HG03103 (cell line): ENCODE measurements around the gene RNF114.
"Not testable (repeated sequence)": the region's sequence is repeated elsewhere in the genome, so short reads cannot be mapped to it uniquely, and the experiment has no call there.

Experiments used
- ATAC-seq: cut with Tn5 transposase; IDR thresholded peaks from one replicate; pipeline ENCODE4 v1.9.1; 2021; ENCODE audit warnings: low read depth; ENCODE audit not compliant: unreplicated experiment

RNF114 gene

DNA sequence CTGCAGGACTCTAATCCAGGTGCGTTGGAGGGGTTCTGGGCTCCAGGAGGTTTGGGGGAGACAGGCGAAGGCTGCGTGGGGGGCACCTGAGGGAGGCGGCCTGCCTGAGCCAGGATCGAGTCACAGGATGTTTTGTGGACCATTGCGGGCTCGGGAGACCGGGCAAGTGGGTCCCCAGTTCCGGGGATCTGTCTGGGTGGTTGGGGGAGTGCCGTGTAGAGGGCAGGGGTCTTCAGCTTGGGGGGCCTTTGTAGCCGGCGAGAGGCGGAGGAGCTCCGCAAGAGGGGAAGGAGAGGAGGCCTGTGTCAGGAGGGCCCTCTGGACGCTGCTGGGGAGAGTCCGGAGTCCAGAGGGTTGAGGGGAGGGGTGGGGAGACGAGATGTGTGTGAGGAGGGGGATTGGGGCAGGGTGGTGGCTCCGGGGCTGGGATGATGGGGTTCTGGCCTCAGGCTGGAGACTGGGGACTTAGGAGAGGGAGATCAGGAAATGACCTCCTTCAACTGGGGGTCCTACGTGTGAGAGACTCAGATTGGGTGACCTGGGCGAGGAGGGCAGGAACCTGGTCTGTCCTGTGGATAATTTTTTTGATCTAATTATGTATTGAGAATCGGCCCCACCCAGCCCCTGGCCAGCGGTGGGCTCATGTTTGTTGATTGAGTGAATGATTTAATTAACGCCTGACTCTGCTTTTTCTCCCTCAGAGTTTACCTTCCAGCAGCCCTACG lies 47.1 kb downstream of the RNF114 start:
- no peak for ATAC-seq

DNA sequence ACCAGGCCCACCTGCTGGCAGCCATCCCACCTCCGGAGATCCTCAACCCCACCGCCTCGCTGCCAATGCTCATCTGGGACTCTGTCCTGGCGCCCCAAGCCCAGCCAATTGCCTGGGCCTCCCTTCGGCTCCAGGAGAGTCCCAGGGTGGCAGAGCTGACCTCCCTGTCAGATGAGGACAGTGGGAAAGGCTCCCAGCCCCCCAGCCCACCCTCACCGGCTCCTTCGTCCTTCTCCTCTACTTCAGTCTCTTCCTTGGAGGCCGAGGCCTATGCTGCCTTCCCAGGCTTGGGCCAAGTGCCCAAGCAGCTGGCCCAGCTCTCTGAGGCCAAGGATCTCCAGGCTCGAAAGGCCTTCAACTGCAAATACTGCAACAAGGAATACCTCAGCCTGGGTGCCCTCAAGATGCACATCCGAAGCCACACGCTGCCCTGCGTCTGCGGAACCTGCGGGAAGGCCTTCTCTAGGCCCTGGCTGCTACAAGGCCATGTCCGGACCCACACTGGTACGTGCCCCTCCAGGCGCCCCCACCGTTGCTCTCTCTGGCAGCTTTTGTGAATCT lies 47.7 kb downstream of the RNF114 start:
- ATAC-seq = no peak

DNA sequence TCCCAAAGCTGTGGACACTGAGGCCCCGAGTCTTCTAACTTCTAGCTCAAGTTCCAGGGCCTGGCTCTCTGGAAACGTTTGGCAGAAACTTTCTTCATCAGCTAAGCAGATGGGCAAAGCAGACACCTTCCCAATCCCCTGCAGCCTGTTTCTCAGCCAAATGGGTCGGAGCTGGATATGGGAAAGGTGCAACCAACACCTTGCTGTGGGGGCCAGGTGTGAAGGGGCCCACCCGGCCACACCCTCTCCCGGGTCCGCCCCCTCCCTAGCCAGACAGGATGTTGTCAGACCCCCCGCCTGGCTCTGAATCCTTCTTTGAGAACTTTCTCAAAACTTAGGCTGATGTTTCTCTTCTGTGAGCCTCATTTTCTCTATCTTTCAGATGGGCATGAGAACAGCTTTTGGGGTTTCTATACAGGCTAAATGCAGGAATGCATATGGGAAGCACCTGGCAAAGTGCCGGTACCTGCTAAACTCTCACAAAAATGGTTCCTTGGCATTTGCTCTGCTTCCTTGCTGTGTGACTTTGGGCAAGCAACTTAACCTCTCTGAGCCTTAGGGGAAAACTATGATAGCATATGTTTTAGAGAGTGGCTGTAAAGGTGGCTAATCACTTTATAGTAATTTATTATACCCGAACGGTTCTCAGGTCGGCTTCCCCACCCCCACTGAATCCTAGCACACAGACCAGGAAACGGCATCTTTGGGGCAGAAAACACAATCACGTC lies 48.4 kb downstream of the RNF114 start:
- no peak for ATAC-seq

DNA sequence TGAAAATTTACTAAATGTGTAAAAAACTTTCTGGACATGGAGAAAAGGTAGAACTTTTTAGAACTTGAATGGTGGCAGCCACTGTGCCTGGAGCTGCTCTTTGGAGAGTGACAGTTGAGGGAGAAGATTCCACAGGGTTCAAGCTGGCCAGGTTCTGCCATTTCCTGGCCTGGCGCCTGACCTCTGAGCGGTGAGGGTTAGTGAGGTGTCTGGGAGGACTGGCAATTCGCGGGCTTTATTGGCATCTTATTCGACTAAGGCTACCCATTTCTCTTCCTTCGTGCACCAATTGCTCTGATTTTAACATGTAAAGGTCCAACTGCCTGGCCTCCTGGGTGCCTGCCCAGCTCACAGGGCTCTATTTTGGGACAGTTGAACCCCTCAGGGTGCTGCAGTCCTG lies 49.0 kb downstream of the RNF114 start:
- ATAC-seq = no peak

DNA sequence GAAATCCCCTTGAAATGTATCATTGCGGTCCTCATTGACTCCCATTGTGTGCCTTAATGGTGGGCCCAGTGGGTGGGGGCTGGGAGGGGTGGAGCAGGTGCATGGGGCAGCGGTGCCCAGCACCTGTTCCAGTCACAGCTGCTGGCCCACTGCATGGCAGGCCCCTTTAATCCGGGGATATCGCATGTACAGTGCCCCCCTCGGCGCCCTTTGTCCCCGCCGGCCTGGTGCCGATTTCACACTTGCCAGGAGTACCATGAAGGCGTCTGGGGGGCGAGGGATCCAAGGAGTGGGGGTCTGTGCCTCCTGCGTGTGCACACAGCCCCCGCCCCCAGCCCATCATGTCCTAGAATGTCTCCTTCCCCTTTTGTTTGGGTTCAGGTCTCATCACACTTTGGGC lies 49.4 kb downstream of the RNF114 start:
- ATAC-seq = no peak

DNA sequence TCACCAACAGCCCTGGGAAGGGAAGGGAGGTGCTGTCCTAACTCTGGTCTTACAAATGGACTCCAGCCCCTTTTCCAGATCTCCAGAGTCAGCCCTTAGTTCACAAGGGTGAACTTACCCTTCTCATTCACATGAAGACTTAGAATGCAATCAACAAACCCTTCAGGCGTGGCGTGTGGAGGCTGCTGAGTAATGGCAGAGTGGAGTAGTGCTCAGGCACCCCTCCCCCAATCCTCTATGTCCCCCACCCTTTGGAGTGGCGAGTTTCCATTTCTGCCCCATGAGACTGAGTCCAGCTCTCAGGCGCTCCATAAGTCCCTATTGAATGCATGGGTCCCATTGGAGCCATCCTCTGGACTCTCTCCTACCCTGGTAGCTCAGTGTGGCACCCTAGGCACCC lies 49.9 kb downstream of the RNF114 start:
- no peak for ATAC-seq

DNA sequence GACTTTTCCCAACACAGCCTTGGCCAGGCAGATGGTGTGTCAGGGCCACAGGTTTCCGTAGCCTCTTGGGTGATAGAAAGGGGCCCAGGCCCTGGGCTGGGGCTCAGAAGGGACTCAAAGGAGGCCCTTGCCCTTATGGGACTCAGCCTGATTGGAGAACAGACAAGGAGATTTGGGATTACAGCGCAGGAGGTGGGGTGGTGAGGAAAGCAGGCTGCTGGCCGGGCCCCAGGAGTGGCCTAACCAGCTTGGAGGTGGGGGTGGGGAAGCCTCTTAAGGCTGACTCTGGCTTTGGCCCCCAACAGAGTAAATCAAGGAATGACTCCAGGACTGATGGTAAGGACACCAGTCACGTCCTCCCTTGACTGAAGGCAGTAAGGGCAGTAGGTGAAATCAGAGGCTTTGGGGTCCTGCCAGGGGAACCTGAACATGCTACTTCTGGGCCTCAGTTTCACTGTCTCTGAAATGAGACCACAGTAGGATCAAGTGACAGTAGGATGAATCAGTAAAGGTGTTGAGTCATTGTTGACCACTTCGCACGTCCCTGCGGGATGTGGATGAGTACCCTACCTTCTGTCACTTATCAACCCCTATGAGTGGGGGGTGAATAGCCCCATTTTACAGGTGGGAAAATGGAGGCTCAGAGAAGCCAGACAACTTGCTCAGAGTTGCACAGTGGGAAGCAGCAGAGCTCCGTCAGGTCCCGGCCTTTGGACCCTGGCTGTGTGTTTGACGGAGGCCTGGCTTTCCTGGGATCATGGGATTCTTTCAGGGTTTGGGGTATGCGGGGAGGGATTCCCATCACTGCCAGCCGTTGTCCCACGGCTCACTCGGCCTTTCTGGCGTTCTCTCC lies 51.0 kb downstream of the RNF114 start:
- no peak for ATAC-seq

DNA sequence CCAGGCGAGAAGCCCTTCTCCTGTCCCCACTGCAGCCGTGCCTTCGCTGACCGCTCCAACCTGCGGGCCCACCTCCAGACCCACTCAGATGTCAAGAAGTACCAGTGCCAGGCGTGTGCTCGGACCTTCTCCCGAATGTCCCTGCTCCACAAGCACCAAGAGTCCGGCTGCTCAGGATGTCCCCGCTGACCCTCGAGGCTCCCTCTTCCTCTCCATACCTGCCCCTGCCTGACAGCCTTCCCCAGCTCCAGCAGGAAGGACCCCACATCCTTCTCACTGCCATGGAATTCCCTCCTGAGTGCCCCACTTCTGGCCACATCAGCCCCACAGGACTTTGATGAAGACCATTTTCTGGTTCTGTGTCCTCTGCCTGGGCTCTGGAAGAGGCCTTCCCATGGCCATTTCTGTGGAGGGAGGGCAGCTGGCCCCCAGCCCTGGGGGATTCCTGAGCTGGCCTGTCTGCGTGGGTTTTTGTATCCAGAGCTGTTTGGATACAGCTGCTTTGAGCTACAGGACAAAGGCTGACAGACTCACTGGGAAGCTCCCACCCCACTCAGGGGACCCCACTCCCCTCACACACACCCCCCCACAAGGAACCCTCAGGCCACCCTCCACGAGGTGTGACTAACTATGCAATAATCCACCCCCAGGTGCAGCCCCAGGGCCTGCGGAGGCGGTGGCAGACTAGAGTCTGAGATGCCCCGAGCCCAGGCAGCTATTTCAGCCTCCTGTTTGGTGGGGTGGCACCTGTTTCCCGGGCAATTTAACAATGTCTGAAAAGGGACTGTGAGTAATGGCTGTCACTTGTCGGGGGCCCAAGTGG lies 51.9 kb downstream of the RNF114 start:
- no peak for ATAC-seq

DNA sequence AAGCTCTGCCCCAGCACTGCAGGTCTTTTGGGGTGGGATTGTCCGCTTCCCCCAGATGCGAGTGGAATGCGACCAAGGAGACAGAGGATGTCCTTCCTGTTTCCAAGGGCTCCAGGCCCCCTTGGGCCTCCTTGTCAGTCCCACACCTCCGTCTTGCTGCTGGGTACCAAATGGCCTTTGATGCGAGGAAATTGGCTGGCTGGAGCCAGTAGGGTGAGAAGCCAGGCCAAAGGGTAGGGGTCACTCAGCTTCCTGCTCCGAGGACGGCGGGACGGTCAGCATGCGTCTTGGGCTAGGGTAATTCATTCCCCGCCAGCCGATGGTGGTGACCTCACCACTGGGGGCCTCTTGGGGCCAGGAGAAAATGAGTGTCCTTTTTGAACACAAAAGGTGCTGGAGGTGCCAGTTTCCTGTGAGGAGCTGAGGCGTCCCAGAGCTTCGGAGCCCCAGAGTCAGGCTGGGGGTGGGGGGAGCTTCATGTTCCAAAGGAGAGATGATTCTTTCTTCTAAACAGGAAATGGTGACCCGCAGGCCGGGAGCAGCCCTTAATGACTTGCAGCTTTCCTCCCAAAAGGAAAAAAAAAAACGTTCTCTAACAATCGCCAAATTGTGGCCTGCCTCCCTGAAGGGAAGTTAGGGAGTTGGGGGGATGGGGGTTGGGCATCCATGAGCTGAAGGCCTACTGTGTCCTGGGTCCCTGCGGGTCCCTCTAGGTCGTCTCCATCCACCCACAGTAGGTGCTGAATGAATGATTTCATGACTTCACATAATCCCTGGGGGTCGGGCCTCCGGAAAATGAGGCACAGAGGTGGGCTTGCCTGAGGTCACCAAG lies 53.3 kb downstream of the RNF114 start:
- ATAC-seq = no peak

DNA sequence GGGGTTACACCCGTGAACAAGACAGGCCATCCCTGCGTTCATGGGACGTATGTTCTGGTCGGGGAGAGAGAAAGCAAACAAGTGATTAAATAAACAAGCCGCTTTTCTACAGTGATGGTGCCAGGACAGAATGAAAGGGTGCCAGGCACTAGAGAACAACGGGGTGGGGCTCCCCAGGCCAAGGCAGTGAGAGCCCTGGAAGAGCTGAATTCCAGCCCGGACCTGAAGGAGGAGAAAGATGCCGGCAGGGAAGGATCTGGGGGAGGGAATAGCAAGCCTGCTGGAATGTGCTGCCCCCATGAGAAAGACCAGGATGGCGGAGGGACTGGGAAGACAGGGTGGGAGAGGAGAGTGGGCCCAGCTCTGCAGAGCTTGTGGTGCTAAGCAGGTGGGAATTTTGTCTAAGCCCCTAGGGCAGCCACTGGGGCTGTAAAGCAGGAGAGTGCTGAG lies 54.1 kb downstream of the RNF114 start:
- no peak for ATAC-seq

DNA sequence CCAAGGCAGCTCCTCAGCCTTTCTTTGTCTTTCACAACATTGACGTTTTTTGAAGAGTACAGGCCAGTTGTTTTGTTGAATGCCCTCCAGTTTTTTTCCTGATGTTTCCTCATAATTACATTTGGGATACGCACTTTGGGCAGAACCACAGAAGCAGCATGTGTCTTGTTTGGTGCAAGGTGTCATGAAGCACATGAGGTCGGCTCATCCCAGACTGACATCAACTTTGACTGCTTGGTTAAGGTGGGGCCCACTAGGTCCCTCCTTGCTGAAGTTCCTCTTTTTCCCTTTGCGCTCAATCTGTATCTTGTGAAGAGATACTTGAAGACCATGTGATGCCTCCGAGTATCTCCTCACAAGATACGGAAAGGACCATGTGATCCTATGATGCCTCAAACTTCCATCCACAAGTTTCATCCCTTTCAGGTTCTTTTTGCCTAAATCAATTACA lies 57.1 kb downstream of the RNF114 start:
- no peak for ATAC-seq

DNA sequence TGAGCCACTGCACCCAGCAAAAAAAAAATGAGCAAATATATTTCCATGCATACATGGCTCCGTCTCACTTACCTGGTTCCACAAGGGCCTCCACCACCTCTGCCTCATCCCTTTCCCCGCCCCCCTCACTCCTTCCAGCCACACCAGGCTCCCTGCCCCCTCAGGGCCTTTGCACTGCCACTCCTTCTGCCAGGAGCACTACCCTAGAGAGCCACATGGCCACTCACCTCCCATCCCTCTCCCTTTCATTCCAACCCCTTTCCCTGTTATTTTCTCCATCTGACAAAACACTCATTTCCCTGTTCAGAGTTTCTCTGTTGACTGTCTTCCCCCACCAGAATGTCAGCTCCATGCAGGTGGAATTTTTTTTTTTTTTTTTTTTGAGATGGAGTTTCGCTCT lies 59.4 kb downstream of the RNF114 start:
- ATAC-seq = no peak

DNA sequence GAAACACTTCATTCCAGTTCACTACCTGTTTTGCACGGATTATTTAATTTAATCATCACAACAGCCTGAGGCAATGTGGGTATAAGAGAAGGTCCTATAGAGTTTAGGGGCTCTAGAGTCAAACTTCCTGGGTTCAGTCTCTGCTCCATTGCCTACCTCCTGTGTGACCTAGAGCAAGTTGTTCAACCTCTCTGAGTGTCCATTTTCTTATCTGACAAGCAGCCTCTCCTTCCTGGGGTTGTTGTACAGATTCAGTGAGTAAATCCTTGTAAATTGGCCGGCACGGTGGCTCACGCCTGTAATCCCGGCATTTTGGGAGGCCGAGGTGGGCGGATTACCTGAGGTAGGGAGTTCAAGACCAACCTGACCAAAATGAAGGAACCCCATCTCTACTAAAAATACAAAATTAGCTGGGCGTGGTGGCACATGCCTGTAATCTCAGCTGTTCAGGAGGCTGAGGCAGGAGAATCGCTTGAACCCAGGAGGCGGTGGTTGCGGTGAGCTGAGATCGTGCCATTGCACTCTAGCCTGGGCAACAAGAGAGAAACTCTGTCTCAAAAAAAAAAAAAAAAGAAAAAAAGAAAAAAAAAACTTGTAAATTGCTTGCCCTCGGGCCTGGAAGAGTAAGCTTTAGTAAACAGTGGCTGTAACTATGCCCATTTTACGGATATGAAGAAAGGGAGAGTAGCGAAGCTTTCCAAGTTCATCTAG lies 62.4 kb downstream of the RNF114 start:
- ATAC-seq = not testable (repeated sequence)

DNA sequence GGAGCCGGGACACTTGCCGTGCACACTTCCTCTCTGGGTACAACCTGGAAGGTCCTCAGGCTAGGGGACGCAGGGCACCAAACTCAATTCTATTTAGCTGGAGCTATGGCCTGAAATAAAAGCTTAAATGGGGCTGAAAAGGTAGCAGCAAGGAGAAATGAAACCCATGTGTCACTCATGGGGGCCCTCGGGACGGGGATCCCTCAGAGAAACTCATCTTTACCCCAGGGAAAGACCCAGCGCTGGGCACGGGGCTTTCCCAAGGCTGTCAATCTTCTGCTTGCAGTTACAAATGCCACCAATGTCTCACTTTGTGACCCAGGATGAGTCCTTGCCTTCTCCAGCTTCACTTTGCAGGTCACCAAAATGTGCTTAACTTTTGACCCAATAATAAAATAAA lies 63.1 kb downstream of the RNF114 start:
- no peak for ATAC-seq

DNA sequence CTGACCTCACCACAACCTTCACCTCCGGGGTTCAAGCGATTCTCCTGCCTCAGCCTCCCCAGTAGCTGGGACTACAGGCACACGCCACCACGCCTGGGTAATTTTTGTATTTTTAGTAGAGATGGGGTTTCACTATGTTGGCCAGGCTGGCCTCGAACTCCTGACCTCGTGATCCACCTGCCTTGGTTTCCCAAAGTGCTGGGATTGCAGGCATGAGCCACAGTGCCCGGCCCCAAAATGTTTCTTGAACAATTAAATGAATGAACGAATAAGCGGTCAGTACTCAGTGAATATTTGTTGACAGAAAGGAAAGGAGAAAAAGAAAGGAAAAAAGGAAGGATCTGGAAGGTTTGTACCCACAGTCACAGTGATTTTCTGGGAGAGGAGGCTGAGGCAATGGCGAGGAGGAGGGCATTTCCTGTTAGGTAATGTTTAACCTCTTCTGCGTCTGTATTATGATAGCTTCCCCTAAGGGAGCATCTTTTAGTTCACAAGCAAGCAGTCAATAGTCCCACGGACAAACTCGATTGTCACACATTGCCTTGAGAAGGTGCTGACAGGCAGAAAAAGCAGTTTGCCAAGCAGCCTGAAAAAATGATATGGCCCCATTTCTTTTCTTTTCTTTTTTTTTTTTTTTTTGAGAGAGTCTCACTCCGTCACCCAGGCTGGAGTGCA lies 64.5 kb downstream of the RNF114 start:
- not testable (repeated sequence) for ATAC-seq

DNA sequence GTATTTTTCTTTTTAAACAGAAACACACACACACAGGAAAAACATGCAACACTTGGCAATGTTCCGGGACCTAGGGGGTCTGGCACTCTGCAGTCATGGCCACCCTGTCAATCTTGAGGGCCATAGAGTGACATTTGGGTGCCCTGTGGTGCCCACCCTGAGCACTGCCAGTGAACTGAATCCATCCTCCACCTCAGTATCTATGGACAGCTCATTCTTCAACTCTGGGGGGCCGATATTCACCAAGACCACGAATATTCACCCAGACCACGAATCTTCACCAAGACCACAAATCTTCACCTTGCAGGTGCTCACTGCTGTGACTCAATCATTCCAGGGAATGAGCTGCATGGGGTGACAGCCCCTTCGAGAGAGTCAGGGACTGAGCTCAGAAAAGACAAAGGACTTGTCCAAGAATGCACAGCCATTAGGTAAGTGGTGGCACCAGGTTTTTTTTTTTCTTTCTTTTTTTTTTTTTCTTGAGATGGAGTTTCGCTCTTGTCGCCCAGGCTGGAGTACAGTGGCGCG lies 65.7 kb downstream of the RNF114 start:
- ATAC-seq = no peak

DNA sequence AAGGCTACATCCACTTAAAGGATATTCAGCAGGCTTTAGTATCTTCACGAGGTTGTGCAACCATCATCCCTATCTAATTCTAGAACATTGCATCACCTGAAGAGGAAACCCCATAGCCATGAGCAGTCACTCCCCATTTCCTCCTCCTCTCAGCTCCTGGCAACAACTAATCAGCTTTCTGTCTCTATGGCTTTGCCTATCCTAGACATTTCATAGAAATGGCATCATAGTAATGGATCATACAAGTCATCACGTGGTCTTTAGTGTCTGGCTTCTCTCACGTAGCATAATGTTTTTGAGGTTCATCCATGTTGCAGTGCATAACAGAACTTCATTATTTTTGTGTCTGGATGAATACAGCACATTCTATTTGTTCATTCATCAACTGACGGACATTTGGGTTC lies 67.1 kb downstream of the RNF114 start:
- no peak for ATAC-seq
